ENCODE measurements around the gene POFUT1. TPM values are rescaled to one million over a fixed set of nuclear protein-coding genes. Genes with fewer than 3 reads are reported as not detected.
"Not testable (repeated sequence)": the region's sequence is repeated elsewhere in the genome, so short reads cannot be mapped to it uniquely, and the experiment has no call there.

Gene POFUT1
- total RNA-seq, 6 experiments from 2014 or later: 24.2 to 40.2 (median 28.7) TPM

DNA sequence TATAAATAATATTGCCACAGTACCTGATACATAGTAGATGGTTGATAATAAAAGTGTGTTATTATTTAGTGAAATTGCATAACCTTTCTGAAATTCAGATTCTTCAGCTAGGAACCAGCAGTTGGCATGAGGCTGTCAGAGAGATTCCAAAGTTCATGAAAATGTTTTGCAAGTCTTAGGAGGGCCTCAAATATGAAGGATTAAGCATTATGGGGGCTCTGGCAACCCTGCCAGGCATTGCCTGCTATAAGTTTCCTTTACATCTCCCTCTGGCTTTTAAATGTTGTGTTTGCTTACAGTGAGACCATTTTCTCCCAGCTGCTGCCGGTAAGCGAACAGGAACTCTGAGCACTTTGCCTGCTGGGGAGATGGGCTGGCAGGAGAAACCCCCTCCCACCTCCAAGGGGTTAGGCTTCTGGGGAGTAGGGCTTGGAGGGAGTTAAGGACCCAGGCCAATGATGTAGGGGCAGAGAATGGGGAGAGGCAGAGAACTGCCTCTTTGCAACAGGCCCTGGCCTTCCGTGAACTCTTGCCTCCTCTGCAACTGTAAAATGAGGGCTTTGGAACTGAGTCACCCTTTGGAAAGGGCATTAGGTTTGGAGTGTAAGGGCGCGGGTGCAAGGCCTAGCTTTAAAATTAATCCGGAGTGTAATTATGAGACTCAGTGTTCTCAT, 36.6 kb downstream of the POFUT1 start:
- peak; percentile 62 to 79 (median 70) for ATAC-seq
- intact Hi-C loops (cut with DNase I): no loop called here
- peak overlapping the region in 2 of 3 donors; percentile 11 to 21 for H3K27ac ChIP-seq
- no peaks in the 10 kb centered on the region for H3K9me3 ChIP-seq
- no peak for TF ChIP-seq POLR2A (IDR thresholded peaks at IDR 0.05)
- TF ChIP-seq, protein P1, sequence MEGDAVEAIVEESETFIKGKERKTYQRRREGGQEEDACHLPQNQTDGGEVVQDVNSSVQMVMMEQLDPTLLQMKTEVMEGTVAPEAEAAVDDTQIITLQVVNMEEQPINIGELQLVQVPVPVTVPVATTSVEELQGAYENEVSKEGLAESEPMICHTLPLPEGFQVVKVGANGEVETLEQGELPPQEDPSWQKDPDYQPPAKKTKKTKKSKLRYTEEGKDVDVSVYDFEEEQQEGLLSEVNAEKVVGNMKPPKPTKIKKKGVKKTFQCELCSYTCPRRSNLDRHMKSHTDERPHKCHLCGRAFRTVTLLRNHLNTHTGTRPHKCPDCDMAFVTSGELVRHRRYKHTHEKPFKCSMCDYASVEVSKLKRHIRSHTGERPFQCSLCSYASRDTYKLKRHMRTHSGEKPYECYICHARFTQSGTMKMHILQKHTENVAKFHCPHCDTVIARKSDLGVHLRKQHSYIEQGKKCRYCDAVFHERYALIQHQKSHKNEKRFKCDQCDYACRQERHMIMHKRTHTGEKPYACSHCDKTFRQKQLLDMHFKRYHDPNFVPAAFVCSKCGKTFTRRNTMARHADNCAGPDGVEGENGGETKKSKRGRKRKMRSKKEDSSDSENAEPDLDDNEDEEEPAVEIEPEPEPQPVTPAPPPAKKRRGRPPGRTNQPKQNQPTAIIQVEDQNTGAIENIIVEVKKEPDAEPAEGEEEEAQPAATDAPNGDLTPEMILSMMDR (IDR thresholded peaks at IDR 0.05): no peak
- WGBS (ENCODE audit: insufficient coverage, low coverage, low lambda C conversion rate, missing lambda C conversion rate): 61% methylated on average over 6 of the region's 6 CpGs
- no peak for DNase-seq
- no peaks in the 10 kb centered on the region for H3K36me3 ChIP-seq
- no peak overlapping the region for H3K4me3 ChIP-seq
- H3K27me3 ChIP-seq: no peaks in the 10 kb centered on the region
- H3K4me1 ChIP-seq: peaks cover 0 to 28% (median 7%) of the 10 kb centered on the region in 4 donors

DNA sequence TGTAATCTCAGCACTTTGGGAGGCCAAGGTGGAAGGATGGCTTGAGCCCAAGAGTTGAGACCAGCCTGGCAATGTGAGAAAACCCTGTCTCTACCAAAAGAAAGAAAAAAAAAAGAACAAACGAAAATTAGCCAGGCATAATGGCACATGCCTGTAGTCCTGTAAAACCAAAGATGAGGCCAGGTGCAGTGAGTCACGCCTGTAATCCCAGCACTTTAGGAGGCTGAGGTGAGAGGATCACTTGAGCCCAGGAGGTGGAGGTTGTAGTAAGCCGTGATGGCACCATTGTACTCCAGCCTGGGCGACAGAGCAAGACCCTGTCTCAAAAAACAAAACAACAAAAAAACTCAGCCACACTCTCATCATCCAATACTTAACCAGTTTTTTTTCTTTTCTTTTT, 37.3 kb downstream of the POFUT1 start:
- intact Hi-C loops (cut with DNase I): no loop called here

DNA sequence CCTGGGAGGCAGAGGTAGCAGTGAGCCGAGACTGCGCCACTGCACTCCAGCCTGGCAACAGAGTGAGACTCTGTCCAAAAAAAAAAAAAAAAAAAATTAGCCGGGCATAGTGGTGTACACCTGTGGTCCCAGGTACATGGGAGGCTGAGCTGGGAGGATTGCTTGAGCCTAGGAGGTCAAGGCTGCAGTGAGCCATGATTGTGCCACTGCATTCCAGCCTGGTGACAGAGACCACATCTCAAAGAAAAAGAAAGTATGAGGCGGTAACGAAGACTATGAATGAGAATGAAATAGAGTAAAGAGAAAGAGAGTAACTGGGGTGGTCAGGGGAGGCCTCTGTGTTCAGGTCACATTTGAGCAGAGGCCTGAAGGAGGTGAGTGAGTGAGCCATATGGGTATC, 38.5 kb downstream of the POFUT1 start:
- DNase-seq; ATAC-seq; H3K9me3 ChIP-seq; H3K4me3 ChIP-seq; H3K27ac ChIP-seq; intact Hi-C loops (cut with DNase I); H3K27me3 ChIP-seq; H3K36me3 ChIP-seq: not testable (repeated sequence)
- peaks cover 0 to 16% (median 7%) of the 10 kb centered on the region in 4 donors for H3K4me1 ChIP-seq
- 97% methylated on average over 3 of the region's 5 CpGs for WGBS (ENCODE audit: insufficient coverage, low coverage, low lambda C conversion rate, missing lambda C conversion rate)

More for the DNA sequence above, 37.3 kb downstream of the POFUT1 start:
- Histone ChIP-seq H3K9me3 (no peaks in the 10 kb centered on the region), H3K4me1 (peaks cover 0 to 24% (median 7%) of the 10 kb centered on the region in 4 donors), H3K27ac (no peak overlapping the region), H3K36me3 (no peaks in the 10 kb centered on the region), H3K27me3 (no peaks in the 10 kb centered on the region), H3K4me3 (no peak overlapping the region)
- 90% methylated on average over 4 of the region's 4 CpGs for WGBS (ENCODE audit: insufficient coverage, low coverage, low lambda C conversion rate, missing lambda C conversion rate)
- DNase-seq (no peak), ATAC-seq (no peak)
- no peak for TF ChIP-seq POLR2A (IDR thresholded peaks at IDR 0.05)
- TF ChIP-seq, protein P1 (IDR thresholded peaks at IDR 0.05): no peak

DNA sequence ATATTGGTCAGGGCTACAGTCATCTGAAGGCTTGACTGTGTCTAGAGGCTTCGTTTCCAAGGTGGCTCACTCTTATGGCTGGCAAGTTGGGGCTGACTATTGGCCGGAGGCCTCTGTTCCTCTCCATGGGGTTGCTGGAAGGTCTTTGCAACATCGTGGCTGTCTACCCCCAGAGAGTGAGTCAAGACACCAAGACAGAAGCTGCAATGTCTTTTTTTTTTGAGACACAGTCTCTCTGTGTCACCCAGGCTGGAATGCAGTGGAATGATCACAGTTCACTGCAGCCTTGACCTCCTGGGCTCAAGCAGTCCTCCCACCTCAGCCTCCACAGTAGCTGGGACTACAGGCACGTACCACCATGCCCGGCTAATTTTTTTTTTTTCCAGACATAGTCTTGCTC, 40.4 kb downstream of the POFUT1 start:
- ATAC-seq: no peak
- H3K9me3 ChIP-seq: no peaks in the 10 kb centered on the region
- no peak for TF ChIP-seq POLR2A (IDR thresholded peaks at IDR 0.05)
- TF ChIP-seq, protein P1 (IDR thresholded peaks at IDR 0.05): no peak
- no peaks in the 10 kb centered on the region for H3K36me3 ChIP-seq
- WGBS (ENCODE audit: insufficient coverage, low coverage, low lambda C conversion rate, missing lambda C conversion rate): 87% methylated on average over 4 of the region's 5 CpGs
- H3K27me3 ChIP-seq: no peaks in the 10 kb centered on the region
- H3K4me1 ChIP-seq: peaks cover 0 to 16% (median 7%) of the 10 kb centered on the region in 4 donors
- H3K27ac ChIP-seq: no peak overlapping the region
- intact Hi-C loops (cut with DNase I): no loop called here
- DNase-seq: no peak
- no peak overlapping the region for H3K4me3 ChIP-seq

DNA sequence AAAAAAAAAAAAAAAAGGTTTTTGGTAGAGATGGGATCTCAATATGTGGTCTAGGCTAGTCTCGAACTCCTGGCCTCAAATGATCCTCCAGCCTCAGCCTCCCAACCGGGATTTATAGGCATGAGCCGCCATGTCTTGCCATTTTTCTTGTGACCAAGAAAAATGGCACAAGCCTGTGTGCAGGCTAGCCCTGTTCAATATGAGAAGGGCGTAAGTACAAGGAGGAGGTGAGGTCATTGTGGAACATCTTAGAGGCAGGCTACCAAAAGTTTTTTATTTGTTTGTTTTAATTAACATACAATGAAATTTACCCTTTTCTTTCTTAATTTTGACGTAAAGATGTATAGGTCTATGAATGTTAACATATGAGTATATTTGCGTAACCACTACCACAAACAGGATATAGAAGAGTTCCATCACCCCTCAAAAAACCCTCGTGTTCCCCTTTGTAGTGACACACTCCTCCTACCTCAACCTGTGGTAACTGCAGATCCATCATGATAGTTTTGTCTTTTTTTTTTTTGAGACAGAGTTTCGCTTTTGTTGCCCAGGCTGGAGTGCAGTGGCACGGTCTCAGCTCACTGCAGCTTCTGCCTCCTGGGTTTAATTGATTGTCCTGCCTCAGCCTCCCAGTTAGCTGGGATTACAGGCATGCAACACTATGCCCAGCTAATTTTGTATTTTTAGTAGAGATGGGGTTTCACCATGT, 41.5 kb downstream of the POFUT1 start:
- intact Hi-C loops (cut with DNase I): no loop called here
- no peak overlapping the region for H3K27ac ChIP-seq
- no peak for TF ChIP-seq POLR2A (IDR thresholded peaks at IDR 0.05)
- TF ChIP-seq, protein P1 (IDR thresholded peaks at IDR 0.05): no peak
- ATAC-seq (no peak), DNase-seq (no peak)
- H3K4me1 ChIP-seq: peaks cover 0 to 5% (median 2%) of the 10 kb centered on the region in 4 donors
- no peaks in the 10 kb centered on the region for H3K27me3 ChIP-seq
- no peaks in the 10 kb centered on the region for H3K9me3 ChIP-seq
- no peaks in the 10 kb centered on the region for H3K36me3 ChIP-seq
- WGBS (ENCODE audit: insufficient coverage, low coverage, low lambda C conversion rate, missing lambda C conversion rate): 71% methylated on average over 9 of the region's 9 CpGs
- no peak overlapping the region for H3K4me3 ChIP-seq
